ENCODE data around the gene PHPT1. TPM values are rescaled to one million over a fixed set of nuclear protein-coding genes. Genes with fewer than 3 reads are reported as not detected.
"Not testable (repeated sequence)": the region's sequence is repeated elsewhere in the genome, so short reads cannot be mapped to it uniquely, and the experiment has no call there.

Gene PHPT1
- total and polyA plus RNA-seq, 4 donors, result 23.2 to 83.1 (median 42.3) TPM

GRCh38 chr9:136833381-136834048, 15.7 kb upstream of the PHPT1 start:
- H3K9ac ChIP-seq (ENCODE audit: low read depth in 1 of 2, low read length in 2 of 2); H3K27me3 ChIP-seq (ENCODE audit: control insufficient read depth in 4 of 4, insufficient read depth in 4 of 4, low read length in 3 of 4); H3K27ac ChIP-seq (ENCODE audit: low read depth in 1 of 2, low read length in 2 of 2); H3K4me1 ChIP-seq (ENCODE audit: control insufficient read depth in 4 of 4, insufficient read depth in 4 of 4, low read length in 3 of 4); H3K9me3 ChIP-seq (ENCODE audit: control insufficient read depth in 4 of 4, low read length in 3 of 4); H3K4me3 ChIP-seq (ENCODE audit: low read depth in 1 of 3, low read length in 3 of 3); DNase-seq (ENCODE audit: low spot score): not testable (repeated sequence)
- 92% methylated on average over 16 of the region's 16 CpGs for WGBS
- peaks cover 12 to 39% (median 20%) of the 10 kb centered on the region in 4 donors for H3K36me3 ChIP-seq (ENCODE audit: control insufficient read depth in 4 of 4, insufficient read depth in 3 of 4, low read depth in 1 of 4, low read length in 3 of 4)

GRCh38 chr9:136835162-136835931, 13.9 kb upstream of the PHPT1 start:
- Histone ChIP-seq H3K27ac (ENCODE audit: low read depth in 1 of 2, low read length in 2 of 2) (no peak overlapping the region), H3K9me3 (ENCODE audit: control insufficient read depth in 4 of 4, low read length in 3 of 4) (no peaks in the 10 kb centered on the region), H3K4me1 (ENCODE audit: control insufficient read depth in 4 of 4, insufficient read depth in 4 of 4, low read length in 3 of 4) (peaks cover 0 to 3% (median under 1%) of the 10 kb centered on the region in 4 donors), H3K9ac (ENCODE audit: low read depth in 1 of 2, low read length in 2 of 2) (no peak overlapping the region), H3K36me3 (ENCODE audit: control insufficient read depth in 4 of 4, insufficient read depth in 3 of 4, low read depth in 1 of 4, low read length in 3 of 4) (peaks cover 7 to 26% (median 23%) of the 10 kb centered on the region in 4 donors), H3K4me3 (ENCODE audit: low read depth in 1 of 3, low read length in 3 of 3) (no peak overlapping the region), H3K27me3 (ENCODE audit: control insufficient read depth in 4 of 4, insufficient read depth in 4 of 4, low read length in 3 of 4) (no peaks in the 10 kb centered on the region)
- DNase-seq (ENCODE audit: low spot score), result no peak
- TF ChIP-seq HNF4G (IDR thresholded peaks at IDR 0.05) (no peak), GABPA (IDR thresholded peaks at IDR 0.05 in 1 of 2, conservative IDR thresholded peaks at IDR 0.05 in 1 of 2) (no peak), RXRA (IDR thresholded peaks at IDR 0.05) (no peak)
- 95% methylated on average over 36 of the region's 36 CpGs for WGBS

DNA sequence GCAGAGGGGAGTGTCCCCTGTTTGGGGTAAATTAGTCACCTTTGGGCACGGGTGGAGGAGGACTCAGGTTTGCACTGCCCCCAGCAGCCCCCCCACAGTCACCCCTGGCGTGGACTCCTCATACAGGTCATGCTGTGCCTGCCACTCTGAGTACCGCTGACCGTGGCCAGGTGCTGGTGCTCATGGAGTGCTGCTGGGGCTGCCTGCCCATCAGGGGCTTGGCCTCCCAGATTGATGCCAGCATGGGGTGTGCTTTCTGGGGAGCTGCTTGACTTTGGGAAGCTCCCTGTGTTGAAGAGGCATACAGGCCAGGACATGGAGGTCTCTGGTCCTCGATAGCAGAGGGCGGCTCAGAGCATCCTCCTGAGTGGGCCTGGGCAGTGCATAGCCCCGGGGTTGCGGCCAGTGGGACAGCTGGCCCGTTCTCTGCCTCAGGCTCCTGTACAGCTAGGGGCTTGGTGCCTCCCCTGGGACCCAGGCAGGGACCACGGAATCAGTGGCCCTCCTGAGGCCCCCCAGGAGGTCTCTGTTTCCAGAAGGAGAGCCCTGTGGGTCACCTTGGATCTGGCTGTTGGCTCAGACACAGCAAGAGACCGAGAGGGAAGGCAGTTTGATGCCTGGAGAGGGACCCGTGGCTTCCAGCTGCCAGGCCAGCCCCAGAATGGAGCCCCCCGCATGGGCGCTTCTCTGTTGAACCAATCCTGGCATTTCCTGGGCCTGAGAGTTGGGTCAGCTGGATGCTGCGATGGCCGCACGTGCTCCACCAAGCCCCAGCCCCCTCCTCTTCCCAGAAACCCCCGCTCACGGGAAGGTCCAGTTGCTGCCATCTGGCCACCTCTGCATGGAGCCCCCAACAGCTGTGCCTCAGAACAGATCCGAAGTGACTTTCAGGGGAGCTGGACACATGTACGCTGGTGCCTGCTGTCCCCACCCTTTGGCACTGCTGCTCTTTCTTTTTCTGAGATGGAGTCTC, 13.0 kb upstream of the PHPT1 start:
- Histone ChIP-seq H3K9ac (ENCODE audit: low read depth in 1 of 2, low read length in 2 of 2) (no peak overlapping the region), H3K36me3 (ENCODE audit: control insufficient read depth in 4 of 4, insufficient read depth in 3 of 4, low read depth in 1 of 4, low read length in 3 of 4) (peaks cover 7 to 20% (median 18%) of the 10 kb centered on the region in 4 donors), H3K9me3 (ENCODE audit: control insufficient read depth in 4 of 4, low read length in 3 of 4) (no peaks in the 10 kb centered on the region), H3K27ac (ENCODE audit: low read depth in 1 of 2, low read length in 2 of 2) (no peak overlapping the region), H3K4me3 (ENCODE audit: low read depth in 1 of 3, low read length in 3 of 3) (no peak overlapping the region), H3K27me3 (ENCODE audit: control insufficient read depth in 4 of 4, insufficient read depth in 4 of 4, low read length in 3 of 4) (no peaks in the 10 kb centered on the region), H3K4me1 (ENCODE audit: control insufficient read depth in 4 of 4, insufficient read depth in 4 of 4, low read length in 3 of 4) (peaks cover 1 to 9% (median 8%) of the 10 kb centered on the region in 4 donors)
- TF ChIP-seq, protein P1, sequence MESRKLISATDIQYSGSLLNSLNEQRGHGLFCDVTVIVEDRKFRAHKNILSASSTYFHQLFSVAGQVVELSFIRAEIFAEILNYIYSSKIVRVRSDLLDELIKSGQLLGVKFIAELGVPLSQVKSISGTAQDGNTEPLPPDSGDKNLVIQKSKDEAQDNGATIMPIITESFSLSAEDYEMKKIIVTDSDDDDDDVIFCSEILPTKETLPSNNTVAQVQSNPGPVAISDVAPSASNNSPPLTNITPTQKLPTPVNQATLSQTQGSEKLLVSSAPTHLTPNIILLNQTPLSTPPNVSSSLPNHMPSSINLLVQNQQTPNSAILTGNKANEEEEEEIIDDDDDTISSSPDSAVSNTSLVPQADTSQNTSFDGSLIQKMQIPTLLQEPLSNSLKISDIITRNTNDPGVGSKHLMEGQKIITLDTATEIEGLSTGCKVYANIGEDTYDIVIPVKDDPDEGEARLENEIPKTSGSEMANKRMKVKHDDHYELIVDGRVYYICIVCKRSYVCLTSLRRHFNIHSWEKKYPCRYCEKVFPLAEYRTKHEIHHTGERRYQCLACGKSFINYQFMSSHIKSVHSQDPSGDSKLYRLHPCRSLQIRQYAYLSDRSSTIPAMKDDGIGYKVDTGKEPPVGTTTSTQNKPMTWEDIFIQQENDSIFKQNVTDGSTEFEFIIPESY (IDR thresholded peaks at IDR 0.05), result no peak
- TF ChIP-seq JUND (IDR thresholded peaks at IDR 0.05) (no peak), FOXA2 (IDR thresholded peaks at IDR 0.05) (no peak), EGR1 (IDR thresholded peaks at IDR 0.05; ENCODE audit: low read depth in 2 of 2) (no peak), SP1 (IDR thresholded peaks at IDR 0.05) (no peak), CTCF (IDR thresholded peaks at IDR 0.05; ENCODE audit: low read depth, low read length, missing input control) (no peak), GABPA (IDR thresholded peaks at IDR 0.05 in 1 of 2, conservative IDR thresholded peaks at IDR 0.05 in 1 of 2) (no peak), YY1 (IDR thresholded peaks at IDR 0.05) (no peak), FOXA1 (IDR thresholded peaks at IDR 0.05) (no peak)
- DNase-seq (ENCODE audit: low spot score), result no peak
- WGBS, result 92% methylated on average over 21 of the region's 21 CpGs
